Cerebellar nuclear complex (tissue), 1 donor: ENCODE data around the gene KYNU.

Source experiments
- DNase-seq, 2 experiments: peaks; one replicate each; lab custom pipeline; 2025; lab: John Stamatoyannopoulos, UW

Gene KYNU

GRCh38 chr2:142965443-142965842, 88.0 kb downstream of the KYNU start:
- DNase-seq, result no peak

- DNase-seq, result no peak
Measured at GRCh38 chr2:142966284-142966683, 88.8 kb downstream of the KYNU start.

- DNase-seq, result no peak
Measured at GRCh38 chr2:142967060-142967459, 89.6 kb downstream of the KYNU start.

- DNase-seq, result no peak
Measured at GRCh38 chr2:142973160-142973821, 95.8 kb downstream of the KYNU start.

- DNase-seq, result no peak
Measured at GRCh38 chr2:142973822-142974207, 96.4 kb downstream of the KYNU start.

GRCh38 chr2:142974288-142975024, 97.0 kb downstream of the KYNU start:
- DNase-seq, result no peak

GRCh38 chr2:142975239-142975638, 97.8 kb downstream of the KYNU start:
- DNase-seq, result no peak

- no peak for DNase-seq
Measured at GRCh38 chr2:142980246-142981068, 103.0 kb downstream of the KYNU start.

GRCh38 chr2:142981069-142981378, 103.6 kb downstream of the KYNU start:
- no peak for DNase-seq

- DNase-seq, result no peak
Measured at GRCh38 chr2:142981756-142982155, 104.3 kb downstream of the KYNU start.

GRCh38 chr2:142983174-142983573, 105.7 kb downstream of the KYNU start:
- no peak for DNase-seq

- no peak for DNase-seq
Measured at GRCh38 chr2:142984657-142985056, 107.2 kb downstream of the KYNU start.

- no peak for DNase-seq
Measured at GRCh38 chr2:142987044-142987443, 109.6 kb downstream of the KYNU start.

GRCh38 chr2:142989273-142990204, 112.1 kb downstream of the KYNU start:
- no peak for DNase-seq

- no peak for DNase-seq
Measured at GRCh38 chr2:142991295-142991694, 113.8 kb downstream of the KYNU start.

GRCh38 chr2:142992840-142993239, 115.4 kb downstream of the KYNU start:
- no peak for DNase-seq

GRCh38 chr2:142993771-142994170, 116.3 kb downstream of the KYNU start:
- no peak for DNase-seq

GRCh38 chr2:142994665-142995064, 117.2 kb downstream of the KYNU start:
- DNase-seq, result no peak

GRCh38 chr2:142997231-142997630, 119.8 kb downstream of the KYNU start:
- no peak for DNase-seq

GRCh38 chr2:143000599-143000998, 123.1 kb downstream of the KYNU start:
- no peak for DNase-seq

GRCh38 chr2:143001501-143001900, 124.0 kb downstream of the KYNU start:
- DNase-seq, result no peak

GRCh38 chr2:143015656-143016055, 138.2 kb downstream of the KYNU start:
- DNase-seq, result no peak
